A549 (cell line): Measurements from ENCODE around the gene ZBTB43.

ENCODE experiments used
- CEBPB ChIP-seq, 2 experiments: fragments of >200 bp in 1 of 2; sonication (Bioruptor Twin) in 1 of 2; formaldehyde crosslinking in 1 of 2; IDR thresholded peaks; 2 replicates each; pipeline ENCODE4 v1.6.1; 2012 to 2016
- CHD2 ChIP-seq: fragments of 150-350 bp; IDR thresholded peaks from 2 replicates; pipeline ENCODE4 v1.6.1; 2014; ENCODE audit warnings: low read length; ENCODE audit not compliant: partially characterized antibody
- CTCF ChIP-seq: fragments of >200 bp; sonication (Bioruptor Twin); formaldehyde crosslinking; IDR thresholded peaks from 3 replicates; pipeline ENCODE4 v1.5.1; 2016
- JUN ChIP-seq, 2 experiments: fragments of >200 bp; sonication (Bioruptor Twin); formaldehyde crosslinking; IDR thresholded peaks; 2 replicates in 1 of 2; 3 replicates in 1 of 2; pipeline ENCODE4 v1.6.1; 2016 to 2017
- POLR2A ChIP-seq: IDR thresholded peaks from 2 replicates; pipeline ENCODE4 v1.6.1; 2012; ENCODE audit warnings: mild to moderate bottlenecking, low read length
- RAD21 ChIP-seq, 2 experiments: fragments of >200 bp in 1 of 2; sonication (Bioruptor Twin) in 1 of 2; formaldehyde crosslinking in 1 of 2; IDR thresholded peaks in 1 of 2; conservative IDR thresholded peaks in 1 of 2; 2 replicates in 1 of 2; 3 replicates in 1 of 2; pipeline ENCODE4 v1.6.1; 2012 to 2018; ENCODE audit warnings: inconsistent platforms in 1 of 2
- REST ChIP-seq: fragments of 200-600 bp; sonication (generic); IDR thresholded peaks from 2 replicates; pipeline ENCODE4 v1.6.1; 2016; ENCODE audit warnings: antibody characterized with exemption, mild to moderate bottlenecking, moderate library complexity
- TP53 ChIP-seq: fragments of 250-450 bp; sonication (Bioruptor Pico); IDR thresholded peaks from 2 replicates; pipeline ENCODE4 v1.5.0; 2021; ENCODE audit warnings: mild to moderate bottlenecking, moderate library complexity
- USF2 ChIP-seq: fragments of 450-650 bp; IDR thresholded peaks from 2 replicates; pipeline ENCODE4 v1.6.1; 2014; ENCODE audit warnings: antibody characterized with exemption

GRCh38 chr9:126856326-126856877 lies 51.6 kb downstream of the ZBTB43 start:
- TF ChIP-seq CTCF: no peak
- no peak for TF ChIP-seq USF2
- TF ChIP-seq RAD21 (conservative IDR thresholded peaks at IDR 0.05 in 1 of 2, IDR thresholded peaks at IDR 0.05 in 1 of 2): no peak
- no peak for TF ChIP-seq CHD2
- no peak for TF ChIP-seq TP53 (CRISPR knock-in tag)
- TF ChIP-seq CEBPB (IDR thresholded peaks at IDR 0.05): no peak
- no peak for TF ChIP-seq POLR2A
- TF ChIP-seq JUN (IDR thresholded peaks at IDR 0.05): no peak
- no peak for TF ChIP-seq REST
